Skin epidermis (tissue), 12 donors: Measurements from ENCODE around the gene FAM83F.

Experiments
- H3K27ac ChIP-seq, 21 experiments: fragments of 200-600 bp; sonication (generic) in 11 of 21; one replicate each; pipeline ENCODE4 v1.5.0; 2020; ENCODE audit warnings: mild to moderate bottlenecking in 3 of 21, inconsistent platforms in 2 of 21, moderate library complexity in 2 of 21
- H3K4me3 ChIP-seq, 7 experiments: fragments of 200-600 bp; sonication (generic) in 2 of 7; one replicate each; pipeline ENCODE4 v1.5.0; 2020; ENCODE audit warnings: inconsistent platforms in 2 of 7, mild to moderate bottlenecking in 2 of 7, moderate library complexity in 1 of 7

FAM83F gene

GRCh38 chr22:39960791-39961746 is 33.7 kb upstream of the FAM83F start:
- no peak overlapping the region for H3K4me3 ChIP-seq
- H3K27ac ChIP-seq = peak overlapping the region in 5 of 21 experiments; percentile 1 to 62 (median 51)

- Histone ChIP-seq H3K27ac (no peak overlapping the region), H3K4me3 (no peak overlapping the region)
Measured at GRCh38 chr22:39962071-39962470, 32.7 kb upstream of the FAM83F start.

GRCh38 chr22:39965748-39966147 is 29.0 kb upstream of the FAM83F start:
- H3K4me3 ChIP-seq = no peak overlapping the region

GRCh38 chr22:39966470-39966869 is 28.3 kb upstream of the FAM83F start:
- no peak overlapping the region for H3K4me3 ChIP-seq
- no peak overlapping the region for H3K27ac ChIP-seq

More at GRCh38 chr22:39965748-39966147, 29.0 kb upstream of the FAM83F start:
- no peak overlapping the region for H3K27ac ChIP-seq

- H3K27ac ChIP-seq = no peak overlapping the region
- no peak overlapping the region for H3K4me3 ChIP-seq
Measured at GRCh38 chr22:39967103-39967829, 27.5 kb upstream of the FAM83F start.

GRCh38 chr22:39967996-39968972 is 26.5 kb upstream of the FAM83F start:
- no peak overlapping the region for H3K27ac ChIP-seq
- H3K4me3 ChIP-seq = no peak overlapping the region

GRCh38 chr22:39970742-39971141 is 24.0 kb upstream of the FAM83F start:
- Histone ChIP-seq H3K27ac (no peak overlapping the region), H3K4me3 (no peak overlapping the region)

GRCh38 chr22:39972641-39973040 is 22.1 kb upstream of the FAM83F start:
- no peak overlapping the region for H3K27ac ChIP-seq
- H3K4me3 ChIP-seq = no peak overlapping the region

GRCh38 chr22:39973656-39974055 is 21.1 kb upstream of the FAM83F start:
- Histone ChIP-seq H3K27ac (no peak overlapping the region), H3K4me3 (no peak overlapping the region)

- no peak overlapping the region for H3K4me3 ChIP-seq
- H3K27ac ChIP-seq = no peak overlapping the region
Measured at GRCh38 chr22:39974065-39974464, 20.7 kb upstream of the FAM83F start.

- no peak overlapping the region for H3K27ac ChIP-seq
- no peak overlapping the region for H3K4me3 ChIP-seq
Measured at GRCh38 chr22:39979048-39979447, 15.7 kb upstream of the FAM83F start.

GRCh38 chr22:39979458-39979857 is 15.3 kb upstream of the FAM83F start:
- Histone ChIP-seq H3K4me3 (no peak overlapping the region), H3K27ac (no peak overlapping the region)

GRCh38 chr22:39980596-39980995 is 14.2 kb upstream of the FAM83F start:
- H3K4me3 ChIP-seq = no peak overlapping the region
- H3K27ac ChIP-seq = no peak overlapping the region

- Histone ChIP-seq H3K27ac (no peak overlapping the region), H3K4me3 (no peak overlapping the region)
Measured at GRCh38 chr22:39983346-39983745, 11.4 kb upstream of the FAM83F start.

- Histone ChIP-seq H3K4me3 (no peak overlapping the region), H3K27ac (peak overlapping the region in 5 of 21 experiments; percentile 16 to 67 (median 25))
Measured at GRCh38 chr22:39984006-39984405, 10.7 kb upstream of the FAM83F start.

GRCh38 chr22:39984746-39985145 is 10.0 kb upstream of the FAM83F start:
- Histone ChIP-seq H3K27ac (peak overlapping the region in 8 of 21 experiments; percentile 16 to 79 (median 66)), H3K4me3 (no peak overlapping the region)

- Histone ChIP-seq H3K27ac (peak overlapping the region in 17 of 21 experiments; percentile 13 to 79 (median 65)), H3K4me3 (no peak overlapping the region)
Measured at GRCh38 chr22:39985383-39986035, 9.2 kb upstream of the FAM83F start.

- Histone ChIP-seq H3K4me3 (no peak overlapping the region), H3K27ac (no peak overlapping the region)
Measured at GRCh38 chr22:39988386-39989114, 6.2 kb upstream of the FAM83F start.
